Hypothalamus (tissue), 51 donors: ENCODE measurements around the gene JAK2.
"Not testable (repeated sequence)": the region's sequence is repeated elsewhere in the genome, so short reads cannot be mapped to it uniquely, and the experiment has no call there.

Experiments
- DNase-seq, 51 donors: peaks; one replicate each; lab custom pipeline; 2025; lab: John Stamatoyannopoulos, UW

The JAK2 gene

GRCh38 chr9:5040730-5041389, 55.8 kb downstream of the JAK2 start:
- DNase-seq = no peak

- no peak for DNase-seq
Observed at GRCh38 chr9:5041390-5042115, 56.5 kb downstream of the JAK2 start.

- no peak for DNase-seq
Observed at GRCh38 chr9:5042661-5043178, 57.6 kb downstream of the JAK2 start.

GRCh38 chr9:5043381-5043780, 58.3 kb downstream of the JAK2 start:
- DNase-seq = no peak

- DNase-seq = no peak
Observed at GRCh38 chr9:5044160-5044559, 59.1 kb downstream of the JAK2 start.

- DNase-seq = no peak
Observed at GRCh38 chr9:5052838-5053237, 67.8 kb downstream of the JAK2 start.

GRCh38 chr9:5062631-5063030, 77.6 kb downstream of the JAK2 start:
- DNase-seq = no peak

GRCh38 chr9:5072871-5073270, 87.8 kb downstream of the JAK2 start:
- DNase-seq = no peak

GRCh38 chr9:5073701-5074100, 88.6 kb downstream of the JAK2 start:
- DNase-seq = no peak

GRCh38 chr9:5085993-5086392, 100.9 kb downstream of the JAK2 start:
- no peak for DNase-seq

GRCh38 chr9:5089737-5090136, 104.7 kb downstream of the JAK2 start:
- DNase-seq = no peak

GRCh38 chr9:5095795-5096194, 110.7 kb downstream of the JAK2 start:
- DNase-seq = no peak

GRCh38 chr9:5099466-5099865, 114.4 kb downstream of the JAK2 start:
- no peak for DNase-seq

- DNase-seq = not testable (repeated sequence)
Observed at GRCh38 chr9:5101127-5101526, 116.1 kb downstream of the JAK2 start.

- DNase-seq = not testable (repeated sequence)
Observed at GRCh38 chr9:5106517-5106916, 121.4 kb downstream of the JAK2 start.

GRCh38 chr9:5110867-5111681, 126.0 kb downstream of the JAK2 start:
- no peak for DNase-seq

- no peak for DNase-seq
Observed at GRCh38 chr9:5111696-5112095, 126.6 kb downstream of the JAK2 start.

GRCh38 chr9:5112109-5112592, 127.1 kb downstream of the JAK2 start:
- DNase-seq = no peak

- DNase-seq = no peak
Observed at GRCh38 chr9:5112646-5113045, 127.6 kb downstream of the JAK2 start.

- no peak for DNase-seq
Observed at GRCh38 chr9:5113523-5113922, 128.5 kb downstream of the JAK2 start.
